ENCODE data around the gene PPFIA2. TPM values are rescaled to one million over a fixed set of nuclear protein-coding genes. Genes with fewer than 3 reads are reported as not detected.

PPFIA2 gene
- total RNA-seq, 1 donor from 2014 or later = not detected

GRCh38 chr12:81546811-81547210 is 212.3 kb downstream of the PPFIA2 start:
- Mint-ChIP-seq H3K4me1 (ENCODE audit: unreplicated experiment) (peaks cover 4% of the 10 kb centered on the region), H3K36me3 (ENCODE audit: low read depth, unreplicated experiment) (no peaks in the 10 kb centered on the region), H3K27me3 (ENCODE audit: unreplicated experiment) (no peaks in the 10 kb centered on the region), H3K9me3 (ENCODE audit: unreplicated experiment) (no peaks in the 10 kb centered on the region), H3K27ac (ENCODE audit: unreplicated experiment) (no peak overlapping the region), H3K4me3 (ENCODE audit: unreplicated experiment) (no peak overlapping the region)
- no peak for TF ChIP-seq CTCF (IDR thresholded peaks at IDR 0.05; ENCODE audit: unreplicated experiment)
- DNase-seq (ENCODE audit: low spot score) = no peak

GRCh38 chr12:81543621-81544139 is 215.5 kb downstream of the PPFIA2 start:
- DNase-seq (ENCODE audit: low spot score) = no peak
- Mint-ChIP-seq H3K27me3 (ENCODE audit: unreplicated experiment) (no peaks in the 10 kb centered on the region), H3K27ac (ENCODE audit: unreplicated experiment) (no peak overlapping the region), H3K4me3 (ENCODE audit: unreplicated experiment) (no peak overlapping the region), H3K4me1 (ENCODE audit: unreplicated experiment) (no peaks in the 10 kb centered on the region), H3K9me3 (ENCODE audit: unreplicated experiment) (no peaks in the 10 kb centered on the region), H3K36me3 (ENCODE audit: low read depth, unreplicated experiment) (no peaks in the 10 kb centered on the region)
- TF ChIP-seq CTCF (IDR thresholded peaks at IDR 0.05; ENCODE audit: unreplicated experiment) = no peak

GRCh38 chr12:81542065-81543010 is 216.8 kb downstream of the PPFIA2 start:
- Mint-ChIP-seq H3K4me1 (ENCODE audit: unreplicated experiment) (no peaks in the 10 kb centered on the region), H3K27ac (ENCODE audit: unreplicated experiment) (no peak overlapping the region), H3K27me3 (ENCODE audit: unreplicated experiment) (no peaks in the 10 kb centered on the region), H3K36me3 (ENCODE audit: low read depth, unreplicated experiment) (no peaks in the 10 kb centered on the region), H3K9me3 (ENCODE audit: unreplicated experiment) (no peaks in the 10 kb centered on the region), H3K4me3 (ENCODE audit: unreplicated experiment) (no peak overlapping the region)
- TF ChIP-seq CTCF (IDR thresholded peaks at IDR 0.05; ENCODE audit: unreplicated experiment) = no peak
- DNase-seq (ENCODE audit: low spot score) = no peak

GRCh38 chr12:81541121-81541520 is 218.0 kb downstream of the PPFIA2 start:
- Mint-ChIP-seq H3K27ac (ENCODE audit: unreplicated experiment) (no peak overlapping the region), H3K36me3 (ENCODE audit: low read depth, unreplicated experiment) (no peaks in the 10 kb centered on the region), H3K4me3 (ENCODE audit: unreplicated experiment) (no peak overlapping the region), H3K9me3 (ENCODE audit: unreplicated experiment) (no peaks in the 10 kb centered on the region), H3K4me1 (ENCODE audit: unreplicated experiment) (no peaks in the 10 kb centered on the region), H3K27me3 (ENCODE audit: unreplicated experiment) (no peaks in the 10 kb centered on the region)
- TF ChIP-seq CTCF (IDR thresholded peaks at IDR 0.05; ENCODE audit: unreplicated experiment) = no peak
- DNase-seq (ENCODE audit: low spot score) = no peak

GRCh38 chr12:81539279-81539678 is 219.9 kb downstream of the PPFIA2 start:
- no peaks in the 10 kb centered on the region for H3K36me3 Mint-ChIP-seq (ENCODE audit: low read depth, unreplicated experiment)
- H3K4me3 Mint-ChIP-seq (ENCODE audit: unreplicated experiment) = no peak overlapping the region
- DNase-seq (ENCODE audit: low spot score) = no peak
- TF ChIP-seq CTCF (IDR thresholded peaks at IDR 0.05; ENCODE audit: unreplicated experiment) = no peak
- H3K27me3 Mint-ChIP-seq (ENCODE audit: unreplicated experiment) = no peaks in the 10 kb centered on the region
- no peaks in the 10 kb centered on the region for H3K9me3 Mint-ChIP-seq (ENCODE audit: unreplicated experiment)
- no peak overlapping the region for H3K27ac Mint-ChIP-seq (ENCODE audit: unreplicated experiment)
- no peaks in the 10 kb centered on the region for H3K4me1 Mint-ChIP-seq (ENCODE audit: unreplicated experiment)

All from endothelial cell (in vitro differentiated cells).